ENCODE measurements around the gene ELAVL3.

- TF ChIP-seq CTCF (IDR thresholded peaks at IDR 0.05) (peak; percentile 91), ZFX (IDR thresholded peaks at IDR 0.05; ENCODE audit: borderline replicate concordance) (no peak)
Measured at GRCh38 chr19:11435057-11435832, 45.6 kb downstream of the ELAVL3 start, which contains the start of the genes ODAD3 and PRKCSH.
